SU-DHL-6 (cell line): Measurements from ENCODE around the gene ITIH4.

ENCODE experiments used
- CTCF ChIP-seq: fragments of 200-600 bp; sonication (generic); IDR thresholded peaks from one replicate; pipeline ENCODE4 v1.5.1; 2017; ENCODE audit warnings: antibody characterized with exemption, mild to moderate bottlenecking, low read length, moderate library complexity; ENCODE audit not compliant: insufficient read depth, poor library complexity, severe bottlenecking
- EZH2phosphoT487 ChIP-seq: fragments of 200-600 bp; sonication (generic), shearing (Covaris generic); conservative IDR thresholded peaks from 2 replicates; pipeline ENCODE4 v1.6.1; 2018; ENCODE audit warnings: mild to moderate bottlenecking, antibody characterized with exemption, low read length, moderate library complexity, mixed read lengths

DNA sequence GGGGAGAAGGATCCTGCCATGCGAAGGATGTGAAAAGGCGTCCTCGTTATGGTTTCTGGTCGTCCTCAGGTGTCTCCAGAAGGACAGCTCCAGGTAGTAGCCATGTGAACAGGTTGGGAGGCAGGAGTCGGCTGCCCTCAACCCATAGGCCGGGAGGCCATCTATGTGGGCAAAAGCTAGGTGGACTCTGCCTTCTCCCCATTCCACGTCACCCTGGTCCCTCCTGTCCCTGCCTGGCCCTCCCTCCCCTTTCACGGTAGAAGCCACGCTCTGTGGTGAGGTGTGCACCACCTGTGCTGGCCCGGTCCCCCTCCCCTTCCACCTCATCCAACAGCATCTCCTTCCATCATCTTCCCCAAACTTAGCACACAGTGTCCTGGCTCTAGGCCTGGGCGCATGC is 19.5 kb downstream of the ITIH4 start:
- TF ChIP-seq CTCF (no peak), EZH2phosphoT487 (no peak)
